Effector memory CD4-positive, alpha-beta T cell (primary cell): Measurements from ENCODE around the gene OLFML2B.
A peak's percentile ranks its signal among the peaks of the same experiment; 100 is the strongest.
"Not testable (repeated sequence)": the region's sequence is repeated elsewhere in the genome, so short reads cannot be mapped to it uniquely, and the experiment has no call there.

Experiments used
- DNase-seq, 3 donors: peaks; one replicate each; pipeline ENCODE4 v3.0.0-alpha.2; 2020
- H3K27ac ChIP-seq: 2 replicates; pipeline ENCODE4 v1.7.0; 2013; ENCODE audit warnings: mild to moderate bottlenecking, low read length, moderate library complexity; ENCODE audit not compliant: insufficient read depth, poor library complexity, severe bottlenecking
- H3K27me3 ChIP-seq: replicated peaks from 2 replicates; pipeline ENCODE4 v1.7.0; 2013; ENCODE audit warnings: mild to moderate bottlenecking, low read length; ENCODE audit not compliant: insufficient read depth, control insufficient read depth, poor library complexity, severe bottlenecking
- H3K36me3 ChIP-seq: 2 replicates; pipeline ENCODE4 v1.7.0; 2013; ENCODE audit warnings: mild to moderate bottlenecking, low read length, moderate library complexity; ENCODE audit not compliant: control insufficient read depth, insufficient read depth
- H3K4me1 ChIP-seq: 2 replicates; pipeline ENCODE4 v1.7.0; 2013; ENCODE audit warnings: low read length, mild to moderate bottlenecking; ENCODE audit not compliant: control insufficient read depth, insufficient read depth, poor library complexity, severe bottlenecking
- H3K4me3 ChIP-seq: 2 replicates; pipeline ENCODE4 v1.7.0; 2013; ENCODE audit warnings: low read length, low read depth, mild to moderate bottlenecking; ENCODE audit not compliant: insufficient read depth, poor library complexity, severe bottlenecking
- H3K9me3 ChIP-seq: 2 replicates; pipeline ENCODE4 v1.7.0; 2013; ENCODE audit warnings: mild to moderate bottlenecking, low read length, moderate library complexity; ENCODE audit not compliant: control insufficient read depth

OLFML2B gene

GRCh38 chr1:162062542-162063015, 38.9 kb upstream of the OLFML2B start:
- no peak for DNase-seq
- no peaks in the 10 kb centered on the region for H3K36me3 ChIP-seq
- H3K4me3 ChIP-seq, result no peak overlapping the region
- no peaks in the 10 kb centered on the region for H3K4me1 ChIP-seq
- no peaks in the 10 kb centered on the region for H3K27me3 ChIP-seq
- no peak overlapping the region for H3K27ac ChIP-seq
- H3K9me3 ChIP-seq, result no peaks in the 10 kb centered on the region

GRCh38 chr1:162060314-162060713, 36.6 kb upstream of the OLFML2B start:
- no peaks in the 10 kb centered on the region for H3K9me3 ChIP-seq
- DNase-seq, result no peak
- H3K36me3 ChIP-seq, result no peaks in the 10 kb centered on the region
- no peak overlapping the region for H3K4me3 ChIP-seq
- H3K27me3 ChIP-seq, result no peaks in the 10 kb centered on the region
- H3K27ac ChIP-seq, result no peak overlapping the region
- no peaks in the 10 kb centered on the region for H3K4me1 ChIP-seq

- H3K4me1 ChIP-seq, result no peaks in the 10 kb centered on the region
- H3K36me3 ChIP-seq, result no peaks in the 10 kb centered on the region
- DNase-seq, result no peak
- no peaks in the 10 kb centered on the region for H3K27me3 ChIP-seq
- H3K4me3 ChIP-seq, result no peak overlapping the region
- no peak overlapping the region for H3K27ac ChIP-seq
- no peaks in the 10 kb centered on the region for H3K9me3 ChIP-seq
Observed at GRCh38 chr1:162059721-162060120, 36.1 kb upstream of the OLFML2B start.

- no peaks in the 10 kb centered on the region for H3K27me3 ChIP-seq
- no peaks in the 10 kb centered on the region for H3K9me3 ChIP-seq
- no peak overlapping the region for H3K4me3 ChIP-seq
- no peak overlapping the region for H3K27ac ChIP-seq
- DNase-seq, result no peak
- no peaks in the 10 kb centered on the region for H3K36me3 ChIP-seq
- no peaks in the 10 kb centered on the region for H3K4me1 ChIP-seq
Observed at GRCh38 chr1:162056579-162056978, 32.9 kb upstream of the OLFML2B start.

- Histone ChIP-seq H3K4me3 (no peak overlapping the region), H3K4me1 (no peaks in the 10 kb centered on the region), H3K36me3 (no peaks in the 10 kb centered on the region), H3K27ac (no peak overlapping the region), H3K9me3 (no peaks in the 10 kb centered on the region), H3K27me3 (no peaks in the 10 kb centered on the region)
- peak in 2 of 3 donors; percentile 4 to 9 for DNase-seq
Observed at GRCh38 chr1:162056043-162056442, 32.4 kb upstream of the OLFML2B start.

GRCh38 chr1:162055062-162055461, 31.4 kb upstream of the OLFML2B start:
- Histone ChIP-seq H3K27me3 (no peaks in the 10 kb centered on the region), H3K27ac (no peak overlapping the region), H3K4me3 (no peak overlapping the region), H3K36me3 (no peaks in the 10 kb centered on the region), H3K4me1 (no peaks in the 10 kb centered on the region), H3K9me3 (no peaks in the 10 kb centered on the region)
- no peak for DNase-seq

GRCh38 chr1:162053949-162054348, 30.3 kb upstream of the OLFML2B start:
- H3K36me3 ChIP-seq, H3K27me3 ChIP-seq, H3K4me1 ChIP-seq, H3K27ac ChIP-seq, DNase-seq, H3K4me3 ChIP-seq, H3K9me3 ChIP-seq: not testable (repeated sequence)

GRCh38 chr1:162046921-162047320, 23.3 kb upstream of the OLFML2B start:
- DNase-seq, result no peak
- Histone ChIP-seq H3K4me1 (no peaks in the 10 kb centered on the region), H3K36me3 (no peaks in the 10 kb centered on the region), H3K9me3 (peaks cover 5% of the 10 kb centered on the region), H3K27ac (no peak overlapping the region), H3K4me3 (no peak overlapping the region), H3K27me3 (no peaks in the 10 kb centered on the region)

GRCh38 chr1:162042361-162042760, 18.7 kb upstream of the OLFML2B start:
- Histone ChIP-seq H3K36me3 (no peaks in the 10 kb centered on the region), H3K27me3 (no peaks in the 10 kb centered on the region), H3K9me3 (peaks cover 6% of the 10 kb centered on the region), H3K4me1 (no peaks in the 10 kb centered on the region), H3K27ac (no peak overlapping the region), H3K4me3 (no peak overlapping the region)
- no peak for DNase-seq

GRCh38 chr1:162040657-162041056, 17.0 kb upstream of the OLFML2B start:
- DNase-seq, result no peak
- peaks cover 6% of the 10 kb centered on the region for H3K9me3 ChIP-seq
- H3K4me3 ChIP-seq, result no peak overlapping the region
- no peaks in the 10 kb centered on the region for H3K27me3 ChIP-seq
- no peak overlapping the region for H3K27ac ChIP-seq
- H3K36me3 ChIP-seq, result no peaks in the 10 kb centered on the region
- H3K4me1 ChIP-seq, result no peaks in the 10 kb centered on the region

- H3K9me3 ChIP-seq, result peaks cover 6% of the 10 kb centered on the region
- H3K4me1 ChIP-seq, result no peaks in the 10 kb centered on the region
- H3K36me3 ChIP-seq, result no peaks in the 10 kb centered on the region
- H3K27ac ChIP-seq, result no peak overlapping the region
- H3K4me3 ChIP-seq, result no peak overlapping the region
- DNase-seq, result no peak
- no peaks in the 10 kb centered on the region for H3K27me3 ChIP-seq
Observed at GRCh38 chr1:162040001-162040400, 16.3 kb upstream of the OLFML2B start.
